ENCODE data around the gene APBB2. TPM values are rescaled to one million over a fixed set of nuclear protein-coding genes. Genes with fewer than 3 reads are reported as not detected.
"Not testable (repeated sequence)": the region's sequence is repeated elsewhere in the genome, so short reads cannot be mapped to it uniquely, and the experiment has no call there.

APBB2 gene
- total RNA-seq, 1 experiment from 2014 or later: 14.4 TPM

DNA sequence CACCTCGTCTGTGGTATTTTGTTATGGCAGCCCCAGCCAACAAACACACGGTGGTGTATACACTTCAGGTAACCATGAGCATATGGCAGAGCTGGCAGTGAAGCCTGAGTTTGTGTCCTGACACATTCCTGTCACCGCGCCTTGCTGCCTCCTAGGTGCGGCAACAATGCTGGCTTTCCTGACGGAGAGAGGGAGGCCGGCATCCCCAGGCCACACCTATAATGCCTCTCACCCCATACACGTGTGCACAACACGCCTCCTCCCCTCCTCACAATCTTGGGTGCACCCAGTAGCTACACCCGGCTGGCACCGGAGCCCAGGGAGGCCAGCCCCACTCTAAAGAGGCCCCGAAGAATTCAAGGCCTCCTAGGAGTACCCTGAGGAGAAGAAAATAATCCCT lies 306.0 kb downstream of the APBB2 start:
- peak; percentile 74 for DNase-seq (ENCODE audit: low spot score)

DNA sequence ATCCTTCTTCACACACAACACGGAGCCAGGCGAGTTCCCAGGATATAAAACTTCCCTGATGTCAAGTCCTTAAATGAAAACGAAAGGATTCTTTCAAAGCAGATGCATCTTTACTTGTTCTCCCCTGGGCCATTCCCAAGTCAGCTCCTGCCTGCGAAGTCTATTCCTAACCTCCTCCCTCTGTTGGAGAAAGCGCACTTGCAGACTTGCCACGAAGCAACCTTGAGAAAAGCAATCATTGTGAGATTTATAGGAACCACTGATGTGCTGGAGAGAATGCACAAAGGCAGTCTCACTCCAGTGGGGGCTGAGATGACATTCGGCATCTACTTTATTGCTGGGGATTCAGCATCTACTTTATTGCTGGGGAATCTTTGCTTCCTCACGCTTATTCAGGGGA lies 308.9 kb downstream of the APBB2 start:
- DNase-seq (ENCODE audit: low spot score): no peak

GRCh38 chr4:40900531-40900930 lies 313.8 kb downstream of the APBB2 start:
- DNase-seq (ENCODE audit: low spot score): not testable (repeated sequence)

DNA sequence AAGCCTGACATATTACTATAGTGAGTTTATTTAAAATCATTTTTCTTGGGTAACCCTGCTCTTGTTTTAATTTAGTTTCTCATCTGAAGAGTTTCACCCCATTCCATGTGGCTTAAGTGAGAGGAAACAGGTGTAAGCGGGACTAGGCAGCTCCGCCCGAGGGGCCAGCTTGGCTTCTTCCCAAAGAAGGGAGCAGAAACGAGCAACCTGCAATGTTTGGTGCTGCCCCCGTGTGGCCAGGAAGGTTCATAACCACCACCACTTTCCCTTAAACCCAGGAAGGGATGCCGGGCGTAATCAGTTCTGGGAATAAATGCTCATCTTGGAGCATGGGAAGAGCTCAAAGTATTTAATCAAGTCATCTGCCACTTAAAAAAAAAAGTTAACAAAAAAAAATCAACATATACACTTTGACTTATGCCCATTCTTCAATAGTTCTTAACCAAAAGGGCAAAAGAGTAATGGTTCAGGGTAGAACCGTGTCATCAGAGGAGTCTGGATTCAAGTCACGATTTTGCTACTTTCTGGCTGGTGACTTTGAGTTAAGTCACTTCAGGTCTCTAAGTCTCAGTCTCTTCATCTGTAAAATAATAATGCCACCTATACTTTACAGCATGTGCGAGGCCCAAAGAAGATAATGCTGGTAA lies 316.7 kb downstream of the APBB2 start:
- DNase-seq (ENCODE audit: low spot score): peak; percentile 84

- DNase-seq (ENCODE audit: low spot score): no peak
These were observed 323.6 kb downstream of the APBB2 start for GRCh38 chr4:40890764-40891163.

GRCh38 chr4:40890199-40890598 lies 324.1 kb downstream of the APBB2 start:
- DNase-seq (ENCODE audit: low spot score): no peak

DNA sequence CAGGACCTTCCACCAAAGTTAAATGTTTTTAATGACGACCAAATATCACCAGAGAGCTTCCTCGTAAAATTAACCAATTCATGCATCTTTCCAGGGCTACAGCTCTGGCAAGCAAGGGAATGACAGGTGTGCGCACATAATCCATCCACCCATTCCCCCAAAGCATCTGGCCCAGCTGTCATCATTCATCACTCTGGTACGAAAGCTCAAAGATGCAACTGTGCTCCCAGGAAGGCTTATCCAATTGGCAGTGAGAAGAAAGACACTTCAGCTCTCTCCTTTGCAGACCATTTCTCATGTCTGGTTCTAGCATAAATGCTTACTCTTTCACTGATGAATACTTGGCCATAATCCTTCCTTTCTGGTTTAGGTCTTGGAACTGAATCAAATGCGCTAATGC lies 325.4 kb downstream of the APBB2 start:
- no peak for DNase-seq (ENCODE audit: low spot score)

GRCh38 chr4:40887764-40888131 lies 326.6 kb downstream of the APBB2 start:
- DNase-seq (ENCODE audit: low spot score): no peak

DNA sequence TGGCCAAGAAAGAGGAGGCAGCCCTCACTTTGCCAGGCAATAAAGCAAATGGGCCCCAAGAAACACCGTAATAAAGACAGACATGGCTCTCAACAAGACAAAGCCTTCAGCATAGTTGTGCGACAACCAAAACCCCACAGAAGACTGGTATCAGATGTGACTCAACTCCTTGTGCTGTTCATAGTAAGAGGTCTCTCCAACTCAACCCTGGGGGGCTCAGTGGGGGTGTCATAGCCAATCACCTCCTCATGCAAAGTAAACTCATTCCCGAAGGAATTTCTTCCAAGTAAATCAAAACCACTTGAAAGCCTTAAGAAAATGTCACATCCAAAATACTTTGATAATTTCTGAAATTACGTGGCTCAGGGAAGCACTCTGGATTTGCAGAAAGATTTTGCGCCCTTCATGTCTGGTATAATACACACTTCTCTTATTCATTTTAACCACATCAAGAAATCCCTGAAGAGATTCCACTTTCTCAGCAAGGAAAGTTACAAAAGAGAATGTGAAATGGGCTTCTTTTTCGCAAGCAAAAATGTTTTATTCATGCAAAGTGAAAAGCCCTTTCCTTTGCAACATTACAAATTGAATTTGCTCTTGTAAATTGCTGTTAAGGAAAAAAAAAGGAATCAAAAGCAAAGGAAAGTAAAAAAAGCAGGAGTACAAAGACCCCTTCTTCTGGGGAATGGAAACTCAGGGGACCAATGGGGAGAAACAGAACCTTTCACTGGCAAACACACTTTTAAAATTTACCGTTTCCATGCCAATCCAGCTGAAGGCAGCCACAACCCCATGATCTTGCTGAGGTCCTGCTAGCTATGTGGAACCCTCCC lies 327.2 kb downstream of the APBB2 start:
- no peak for DNase-seq (ENCODE audit: low spot score)

GRCh38 chr4:40881851-40882250 lies 332.5 kb downstream of the APBB2 start:
- DNase-seq (ENCODE audit: low spot score): no peak

DNA sequence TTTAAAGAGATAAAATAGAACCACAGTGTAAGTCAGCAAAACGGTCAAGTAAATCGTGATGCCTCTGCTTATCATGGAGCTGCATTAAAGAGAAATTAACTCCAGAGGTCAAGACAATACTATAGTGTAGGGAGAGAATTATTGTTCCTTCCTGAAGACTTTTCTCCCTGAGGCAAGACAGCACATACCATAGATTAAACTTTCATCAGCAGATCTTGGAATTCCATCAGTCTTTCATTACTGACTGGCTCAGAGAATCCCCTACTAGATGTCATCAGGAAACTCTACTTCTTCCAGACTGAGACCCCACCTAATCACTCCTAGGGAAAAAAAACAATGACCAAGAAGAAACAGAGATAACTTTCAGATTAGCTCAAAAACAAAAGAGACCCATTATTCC lies 333.2 kb downstream of the APBB2 start:
- no peak for DNase-seq (ENCODE audit: low spot score)

DNA sequence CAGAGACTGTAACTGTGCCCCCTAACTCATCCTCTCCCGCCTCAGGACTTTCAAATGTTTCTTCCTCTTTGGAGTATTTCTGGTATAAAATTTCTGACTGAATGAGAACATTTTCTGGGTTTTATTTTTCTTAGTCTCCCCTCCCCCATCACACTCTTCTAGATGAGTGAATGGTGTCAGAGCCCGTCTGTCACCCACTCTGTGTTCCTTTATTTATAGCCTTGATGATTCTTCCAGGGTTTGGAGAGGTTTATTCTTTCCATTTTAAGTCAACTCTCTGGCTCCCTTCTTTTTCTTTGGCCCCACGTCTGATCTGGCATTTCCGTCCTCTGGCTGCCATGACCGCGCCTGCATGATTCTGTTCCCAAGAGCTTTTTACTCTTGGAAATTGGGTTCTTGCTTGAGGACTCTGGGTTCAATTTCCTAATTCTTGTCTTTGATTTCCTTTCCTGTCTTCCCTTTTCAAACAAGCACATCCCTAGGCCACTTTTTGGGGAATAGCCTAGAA lies 335.7 kb downstream of the APBB2 start:
- no peak for DNase-seq (ENCODE audit: low spot score)

DNA sequence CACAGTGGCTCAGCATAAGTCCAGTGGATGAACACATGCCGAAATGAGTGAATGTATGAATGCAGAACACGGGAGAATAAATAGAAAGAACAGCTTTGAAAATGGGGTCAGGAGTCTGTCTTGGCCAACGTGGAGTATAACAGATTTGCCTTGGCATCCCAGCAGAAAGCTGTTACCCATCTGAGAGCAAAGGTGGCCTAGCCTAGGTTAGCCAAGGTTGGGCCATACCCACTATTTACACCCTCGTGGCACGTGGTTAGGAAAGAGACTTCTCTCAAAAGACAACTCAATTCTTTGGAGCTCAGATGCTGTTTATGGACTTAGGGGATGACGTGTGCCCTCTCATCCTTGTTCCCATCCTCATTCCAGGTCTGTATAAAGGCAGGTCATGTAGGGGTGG lies 337.3 kb downstream of the APBB2 start:
- no peak for DNase-seq (ENCODE audit: low spot score)

GRCh38 chr4:40875507-40876150 lies 338.7 kb downstream of the APBB2 start:
- DNase-seq (ENCODE audit: low spot score): no peak

GRCh38 chr4:40874901-40875300 lies 339.4 kb downstream of the APBB2 start:
- DNase-seq (ENCODE audit: low spot score): no peak

GRCh38 chr4:40874331-40874730 lies 340.0 kb downstream of the APBB2 start:
- DNase-seq (ENCODE audit: low spot score): no peak

GRCh38 chr4:40871695-40872250 lies 342.6 kb downstream of the APBB2 start:
- no peak for DNase-seq (ENCODE audit: low spot score)

DNA sequence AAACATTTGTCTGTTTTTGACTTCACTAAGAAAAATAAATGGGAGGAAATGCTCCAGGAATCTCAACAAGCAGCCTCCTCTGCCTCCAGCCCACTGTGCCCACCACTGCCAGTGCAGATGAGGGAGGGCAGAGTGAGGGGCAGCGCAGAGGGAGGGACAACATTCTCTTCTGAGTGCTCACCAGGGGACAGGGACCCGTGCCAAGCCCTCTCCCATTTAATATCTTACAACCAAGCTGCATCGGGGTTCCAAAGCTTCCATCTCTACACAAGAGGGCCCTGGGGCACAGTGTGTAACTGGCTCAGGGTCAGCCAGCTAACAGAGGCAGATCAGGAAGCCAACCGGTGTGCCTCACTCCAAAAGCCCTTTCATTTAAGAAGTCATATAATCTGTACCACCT lies 344.2 kb downstream of the APBB2 start:
- no peak for DNase-seq (ENCODE audit: low spot score)

GRCh38 chr4:40865696-40866095 lies 348.6 kb downstream of the APBB2 start:
- DNase-seq (ENCODE audit: low spot score): no peak

DNA sequence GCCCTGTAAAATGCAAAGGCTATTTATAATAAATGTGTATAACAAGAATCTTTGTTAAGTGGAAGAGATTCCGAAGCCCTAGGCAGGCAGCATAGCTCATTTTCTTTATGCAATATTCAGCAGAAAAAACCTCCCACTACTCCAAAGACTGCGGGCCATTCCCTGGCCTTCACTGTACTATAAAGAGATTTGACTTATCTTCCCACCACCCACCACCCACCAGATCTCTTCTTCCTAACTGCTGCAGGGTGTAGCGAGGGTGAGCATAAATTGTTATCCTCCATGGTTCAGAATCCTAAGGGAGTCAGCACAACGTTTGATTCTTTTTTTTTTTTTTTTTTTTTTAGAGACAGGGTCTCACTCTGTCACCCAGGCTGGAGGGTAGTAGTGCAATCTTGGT lies 349.8 kb downstream of the APBB2 start:
- no peak for DNase-seq (ENCODE audit: low spot score)

GRCh38 chr4:40858962-40859361 lies 355.4 kb downstream of the APBB2 start:
- no peak for DNase-seq (ENCODE audit: low spot score)

- no peak for DNase-seq (ENCODE audit: low spot score)
These were observed 356.4 kb downstream of the APBB2 start for GRCh38 chr4:40857956-40858355.

Data from HT-29 (cell line).